ENCODE results near the gene VWA5B2.

VWA5B2 gene

GRCh38 chr3:184231671-184232070 is 2.3 kb downstream of the VWA5B2 start:
- H3K4me3 ChIP-seq (replicated peaks; ENCODE audit: low read depth, low read length): no peak overlapping the region
- no peaks in the 10 kb centered on the region for H3K36me3 ChIP-seq (ENCODE audit: control insufficient read depth, insufficient read depth, low read length)
- DNase-seq (ENCODE audit: extremely low read depth, insufficient read length): no peak
- TF ChIP-seq, protein P1, sequence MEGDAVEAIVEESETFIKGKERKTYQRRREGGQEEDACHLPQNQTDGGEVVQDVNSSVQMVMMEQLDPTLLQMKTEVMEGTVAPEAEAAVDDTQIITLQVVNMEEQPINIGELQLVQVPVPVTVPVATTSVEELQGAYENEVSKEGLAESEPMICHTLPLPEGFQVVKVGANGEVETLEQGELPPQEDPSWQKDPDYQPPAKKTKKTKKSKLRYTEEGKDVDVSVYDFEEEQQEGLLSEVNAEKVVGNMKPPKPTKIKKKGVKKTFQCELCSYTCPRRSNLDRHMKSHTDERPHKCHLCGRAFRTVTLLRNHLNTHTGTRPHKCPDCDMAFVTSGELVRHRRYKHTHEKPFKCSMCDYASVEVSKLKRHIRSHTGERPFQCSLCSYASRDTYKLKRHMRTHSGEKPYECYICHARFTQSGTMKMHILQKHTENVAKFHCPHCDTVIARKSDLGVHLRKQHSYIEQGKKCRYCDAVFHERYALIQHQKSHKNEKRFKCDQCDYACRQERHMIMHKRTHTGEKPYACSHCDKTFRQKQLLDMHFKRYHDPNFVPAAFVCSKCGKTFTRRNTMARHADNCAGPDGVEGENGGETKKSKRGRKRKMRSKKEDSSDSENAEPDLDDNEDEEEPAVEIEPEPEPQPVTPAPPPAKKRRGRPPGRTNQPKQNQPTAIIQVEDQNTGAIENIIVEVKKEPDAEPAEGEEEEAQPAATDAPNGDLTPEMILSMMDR (IDR thresholded peaks at IDR 0.05; ENCODE audit: insufficient read depth, low read length, poor library complexity, severe bottlenecking): no peak
- H3K27me3 ChIP-seq (replicated peaks; ENCODE audit: control insufficient read depth, insufficient read depth, low read length): no peaks in the 10 kb centered on the region; the same call in 1 of the 2 replicates

DNA sequence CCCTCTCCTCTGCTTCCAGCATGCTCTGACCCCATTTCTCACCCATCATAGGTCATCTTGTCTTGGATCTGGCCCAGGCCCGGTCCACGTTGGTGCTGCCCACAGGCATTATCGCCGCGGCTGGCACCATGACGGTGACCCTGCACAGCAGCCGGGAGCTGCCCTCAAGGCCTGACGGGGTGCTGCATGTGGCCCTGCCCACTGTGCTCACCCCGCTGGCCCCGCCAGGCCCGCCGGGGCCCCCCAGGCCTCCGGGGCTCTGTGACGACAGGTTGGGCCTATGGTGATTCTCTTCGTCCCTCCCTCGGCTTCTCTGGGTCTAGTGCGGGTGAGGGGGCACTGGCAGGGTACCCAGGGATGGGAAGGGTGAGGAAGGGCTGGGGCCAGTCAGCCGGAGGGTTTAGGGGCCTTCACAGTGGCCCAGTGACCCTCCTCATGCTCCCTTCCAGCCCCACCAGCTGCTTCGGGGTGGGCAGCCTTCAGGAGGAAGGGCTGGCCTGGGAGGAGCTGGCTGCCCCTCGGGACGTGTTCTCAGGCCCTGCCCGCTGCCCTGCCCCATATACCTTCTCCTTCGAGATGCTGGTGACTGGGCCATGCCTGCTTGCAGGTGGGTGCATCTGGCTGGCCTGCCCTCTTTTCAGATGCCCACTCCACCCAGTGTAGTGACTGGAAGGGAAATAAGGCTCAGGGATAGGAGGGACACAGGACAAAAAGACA is 3.9 kb downstream of the VWA5B2 start:
- no peak overlapping the region for H3K4me3 ChIP-seq (replicated peaks; ENCODE audit: low read depth, low read length)
- H3K27me3 ChIP-seq (replicated peaks; ENCODE audit: control insufficient read depth, insufficient read depth, low read length): no peaks in the 10 kb centered on the region; the same call in 1 of the 2 replicates
- TF ChIP-seq, protein P1 (IDR thresholded peaks at IDR 0.05; ENCODE audit: insufficient read depth, low read length, poor library complexity, severe bottlenecking): no peak
- no peak for DNase-seq (ENCODE audit: extremely low read depth, insufficient read length)
- no peaks in the 10 kb centered on the region for H3K36me3 ChIP-seq (ENCODE audit: control insufficient read depth, insufficient read depth, low read length)

DNA sequence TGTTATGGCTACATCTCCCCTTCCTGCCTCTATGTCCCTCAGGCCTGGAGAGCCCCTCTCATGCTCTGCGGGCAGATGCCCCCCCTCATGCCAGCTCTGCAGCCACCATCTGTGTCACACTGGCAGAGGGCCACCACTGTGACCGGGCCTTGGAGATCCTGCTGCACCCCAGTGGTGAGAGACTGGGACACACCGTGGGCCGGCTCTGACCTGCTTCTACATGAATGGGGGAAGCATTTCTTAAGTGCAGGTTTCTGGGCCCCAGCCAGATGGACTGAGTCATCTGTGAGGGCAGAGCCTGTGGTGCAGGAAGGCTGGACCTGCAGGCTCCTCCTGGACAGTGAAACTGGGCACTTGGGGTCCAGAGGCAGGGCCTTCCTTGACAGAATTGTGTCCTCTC is 4.8 kb downstream of the VWA5B2 start:
- Histone ChIP-seq H3K36me3 (ENCODE audit: control insufficient read depth, insufficient read depth, low read length) (no peaks in the 10 kb centered on the region), H3K27me3 (replicated peaks; ENCODE audit: control insufficient read depth, insufficient read depth, low read length) (no peaks in the 10 kb centered on the region; the same call in 1 of the 2 replicates), H3K4me3 (replicated peaks; ENCODE audit: low read depth, low read length) (no peak overlapping the region)
- TF ChIP-seq, protein P1 (IDR thresholded peaks at IDR 0.05; ENCODE audit: insufficient read depth, low read length, poor library complexity, severe bottlenecking): no peak
- DNase-seq (ENCODE audit: extremely low read depth, insufficient read length): no peak

- no peak for DNase-seq (ENCODE audit: extremely low read depth, insufficient read length)
- TF ChIP-seq, protein P1 (IDR thresholded peaks at IDR 0.05; ENCODE audit: insufficient read depth, low read length, poor library complexity, severe bottlenecking): no peak
- no peaks in the 10 kb centered on the region; the same call in 1 of the 2 replicates for H3K27me3 ChIP-seq (replicated peaks; ENCODE audit: control insufficient read depth, insufficient read depth, low read length)
- no peak overlapping the region for H3K4me3 ChIP-seq (replicated peaks; ENCODE audit: low read depth, low read length)
- no peaks in the 10 kb centered on the region for H3K36me3 ChIP-seq (ENCODE audit: control insufficient read depth, insufficient read depth, low read length)
Measured at GRCh38 chr3:184234671-184235380, 5.4 kb downstream of the VWA5B2 start.

DNA sequence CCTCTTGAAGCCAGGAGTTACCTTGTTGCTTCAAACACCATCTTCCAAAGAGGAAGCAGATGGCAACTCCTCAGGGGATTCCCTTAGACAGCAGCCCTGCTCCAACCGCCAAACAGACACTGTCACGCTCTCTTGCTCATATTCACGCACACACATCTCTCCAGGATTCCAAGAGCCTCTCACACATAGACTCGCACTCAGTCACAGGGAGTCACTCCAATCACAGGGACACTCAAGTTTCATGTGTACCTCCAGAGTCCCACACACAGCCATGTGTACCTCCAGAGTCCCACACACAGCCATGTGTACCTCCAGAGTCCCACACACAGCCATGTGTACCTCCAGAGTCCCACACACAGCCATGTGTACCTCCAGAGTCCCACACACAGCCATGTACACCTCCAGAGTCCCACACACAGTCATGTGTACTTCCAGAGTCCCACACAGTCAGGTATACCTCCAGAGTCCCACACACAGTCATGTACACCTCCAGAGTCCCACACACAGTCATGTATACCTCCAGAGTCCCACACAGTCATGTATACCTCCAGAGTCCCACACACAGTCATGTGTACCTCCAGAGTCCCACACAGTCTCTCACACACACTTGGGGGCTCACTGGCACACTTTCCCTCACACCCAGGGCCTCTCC is 6.1 kb downstream of the VWA5B2 start:
- DNase-seq (ENCODE audit: extremely low read depth, insufficient read length): no peak
- no peaks in the 10 kb centered on the region for H3K36me3 ChIP-seq (ENCODE audit: control insufficient read depth, insufficient read depth, low read length)
- TF ChIP-seq, protein P1 (IDR thresholded peaks at IDR 0.05; ENCODE audit: insufficient read depth, low read length, poor library complexity, severe bottlenecking): no peak
- no peaks in the 10 kb centered on the region for H3K27me3 ChIP-seq (replicated peaks; ENCODE audit: control insufficient read depth, insufficient read depth, low read length)
- H3K4me3 ChIP-seq (replicated peaks; ENCODE audit: low read depth, low read length): no peak overlapping the region

All from GM06990 (cell line).